GM18526 (cell line): ENCODE results near the gene FCRL2.

Experiments
- POLR2A ChIP-seq: IDR thresholded peaks from 3 replicates; pipeline ENCODE4 v1.6.1; 2011; ENCODE audit not compliant: insufficient read length; ENCODE audit errors: extremely low read depth

The FCRL2 gene

GRCh38 chr1:157773493-157774350 is 3.2 kb downstream of the FCRL2 start:
- no peak for TF ChIP-seq POLR2A

DNA sequence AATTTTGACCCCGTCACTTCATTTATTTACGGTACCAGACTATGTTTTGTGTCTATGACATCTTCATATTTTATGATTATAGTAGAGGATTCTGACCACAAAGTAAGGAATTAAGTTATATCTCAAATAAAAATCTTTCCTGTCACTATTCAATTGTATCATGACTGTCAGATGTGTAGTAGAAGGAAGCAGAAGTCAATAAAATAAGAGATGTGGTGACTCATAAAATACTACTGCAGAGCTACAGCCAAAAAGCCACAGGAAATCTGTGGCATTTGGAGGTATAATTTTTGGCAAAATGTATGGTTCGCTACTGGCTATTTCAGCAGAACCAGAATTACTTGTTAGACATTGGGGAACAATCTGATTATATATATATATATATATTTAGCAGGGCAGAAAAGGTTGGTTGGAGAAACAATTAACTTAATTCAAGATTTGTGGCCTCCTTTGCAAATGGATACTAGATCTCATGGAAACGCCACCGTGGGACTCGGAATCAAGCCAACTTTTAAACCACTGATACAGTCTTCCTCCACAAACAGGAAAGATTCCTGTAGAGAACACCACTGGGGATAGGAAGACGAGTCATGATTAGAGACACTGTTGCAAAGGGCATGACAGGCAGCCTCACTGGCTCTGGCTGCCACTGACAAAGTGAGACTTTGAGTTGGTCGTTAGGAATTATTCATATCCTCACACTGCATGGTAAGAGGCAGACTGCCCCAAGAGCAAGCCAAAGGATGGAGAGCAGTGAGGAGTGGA is 5.1 kb downstream of the FCRL2 start:
- TF ChIP-seq POLR2A, result no peak

GRCh38 chr1:157770442-157771043 is 6.4 kb downstream of the FCRL2 start:
- TF ChIP-seq POLR2A, result no peak

DNA sequence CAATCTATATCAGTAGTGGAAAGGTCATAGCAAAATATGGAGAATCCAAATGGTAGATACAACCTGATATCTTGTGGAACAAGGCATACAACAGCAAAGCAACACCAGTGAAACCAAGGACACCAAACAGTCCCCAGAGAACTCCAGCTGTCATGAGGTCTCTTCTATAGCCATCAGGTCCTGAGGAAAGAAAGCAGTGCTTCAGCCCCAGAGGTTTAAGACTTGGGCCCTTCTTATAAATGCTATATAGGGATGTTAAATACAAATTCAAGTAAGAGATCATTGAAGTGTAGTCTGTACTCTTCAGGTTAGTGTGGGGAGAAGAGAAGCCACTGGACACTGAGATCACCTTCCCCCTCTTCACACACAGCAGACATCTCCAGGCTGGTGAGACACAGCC is 10.1 kb downstream of the FCRL2 start:
- no peak for TF ChIP-seq POLR2A

DNA sequence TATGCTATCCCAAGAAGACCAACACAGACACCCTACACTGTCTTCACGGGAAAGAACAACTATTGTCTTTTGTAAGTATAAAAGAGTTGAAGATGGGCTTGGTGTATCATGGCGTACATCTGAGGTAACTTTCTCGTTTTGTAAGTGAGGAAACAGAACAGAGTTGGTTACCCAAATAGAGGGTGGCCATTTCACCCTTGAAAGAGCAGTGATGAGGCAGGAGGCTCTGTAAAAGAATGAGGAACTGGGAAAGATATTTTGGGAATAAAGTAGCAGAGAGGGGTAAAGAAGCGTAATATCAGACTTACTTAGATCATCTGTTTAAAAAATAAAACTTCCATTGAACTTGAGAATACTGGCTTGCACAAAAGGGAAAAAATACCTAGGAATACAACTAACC is 18.9 kb downstream of the FCRL2 start:
- no peak for TF ChIP-seq POLR2A

DNA sequence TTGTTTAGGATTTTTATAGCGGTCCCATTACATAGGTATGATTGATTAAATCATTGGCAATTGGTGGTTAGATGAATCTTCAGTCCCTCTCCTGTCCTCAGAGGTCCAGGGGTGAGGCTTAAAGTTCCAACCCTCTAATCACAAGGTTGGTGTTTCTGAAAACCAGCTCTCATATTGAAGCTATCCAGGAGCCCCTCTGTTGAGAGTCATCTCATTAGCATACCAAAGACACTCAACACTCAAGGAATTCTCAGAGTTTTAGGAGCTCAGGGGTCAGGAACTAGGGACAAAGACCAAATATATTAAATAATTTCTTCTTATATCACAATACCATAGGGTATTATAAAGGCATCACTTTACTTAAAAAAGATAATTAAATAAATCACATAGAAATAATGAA is 23.3 kb downstream of the FCRL2 start:
- no peak for TF ChIP-seq POLR2A

- no peak for TF ChIP-seq POLR2A
Measured at GRCh38 chr1:157751283-157751682, 25.6 kb downstream of the FCRL2 start.

DNA sequence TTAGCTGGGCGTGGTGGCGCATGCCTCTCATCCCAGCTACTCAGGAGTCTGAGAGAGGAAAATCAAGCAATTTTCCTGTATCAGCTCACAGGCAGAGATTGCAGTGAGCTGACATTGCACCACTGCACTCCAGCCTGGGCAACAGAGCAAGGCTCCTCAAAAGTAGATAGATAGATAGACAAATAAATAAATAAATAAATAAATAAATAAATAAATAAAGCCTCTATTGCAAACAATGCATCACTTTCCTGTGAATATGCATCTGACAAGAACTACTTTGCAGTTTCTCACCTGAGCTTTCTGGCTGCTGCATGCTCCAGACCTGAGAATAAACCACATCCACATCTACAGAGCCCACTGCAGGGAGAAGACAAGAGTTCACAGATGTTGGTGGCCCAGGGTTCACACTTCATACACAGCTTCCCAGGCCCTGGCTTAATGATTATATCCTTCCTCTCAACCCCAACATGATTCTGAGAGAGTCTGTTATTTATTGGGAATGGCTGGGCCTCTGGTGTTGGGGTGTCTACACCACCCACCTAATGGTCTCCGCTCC is 28.6 kb downstream of the FCRL2 start:
- TF ChIP-seq POLR2A, result no peak

GRCh38 chr1:157739229-157739901 is 37.6 kb downstream of the FCRL2 start:
- no peak for TF ChIP-seq POLR2A

DNA sequence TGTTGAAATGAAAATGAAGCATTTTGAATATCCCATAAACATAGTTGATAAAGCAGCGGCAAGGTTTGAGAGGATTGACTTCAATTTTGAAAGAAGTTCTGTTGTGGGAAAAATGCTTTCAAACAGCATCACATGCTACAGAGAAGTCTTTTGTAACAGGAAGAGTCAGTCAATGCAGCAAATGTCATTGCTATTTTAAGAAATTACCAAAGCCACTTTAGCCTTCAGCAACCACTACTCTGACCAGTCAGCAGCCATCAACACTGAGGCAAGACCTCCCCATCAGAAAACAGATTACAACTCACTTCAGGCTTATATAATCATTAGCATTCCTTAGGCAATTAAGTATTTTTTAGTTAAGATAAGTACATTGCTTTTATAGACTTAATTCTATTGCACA is 42.6 kb downstream of the FCRL2 start:
- TF ChIP-seq POLR2A, result no peak

DNA sequence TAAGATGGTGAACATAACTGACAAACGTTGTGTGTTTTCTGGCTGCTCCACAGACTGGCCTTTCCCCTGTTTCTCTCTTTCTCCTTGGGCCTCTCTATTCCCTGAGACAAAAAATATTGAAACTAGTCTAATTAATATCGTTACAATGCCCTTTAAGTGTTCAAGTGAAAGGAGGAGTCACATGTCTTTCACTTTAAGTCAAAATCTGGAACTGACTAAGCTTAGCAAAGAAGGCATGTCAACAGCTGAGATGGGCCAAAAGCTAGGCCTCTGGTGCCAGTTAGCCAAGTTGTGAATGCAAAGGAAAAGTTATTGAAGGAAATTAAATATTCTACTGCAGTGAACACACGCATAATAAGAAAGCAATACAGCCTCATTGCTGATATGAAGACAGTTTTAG is 44.2 kb downstream of the FCRL2 start:
- no peak for TF ChIP-seq POLR2A

GRCh38 chr1:157725221-157725577 is 51.7 kb downstream of the FCRL2 start:
- no peak for TF ChIP-seq POLR2A

GRCh38 chr1:157724537-157725220 is 52.3 kb downstream of the FCRL2 start:
- no peak for TF ChIP-seq POLR2A

- no peak for TF ChIP-seq POLR2A
Measured at GRCh38 chr1:157723157-157723556, 53.8 kb downstream of the FCRL2 start.

- TF ChIP-seq POLR2A, result no peak
Measured at GRCh38 chr1:157721985-157722384, 54.9 kb downstream of the FCRL2 start.

DNA sequence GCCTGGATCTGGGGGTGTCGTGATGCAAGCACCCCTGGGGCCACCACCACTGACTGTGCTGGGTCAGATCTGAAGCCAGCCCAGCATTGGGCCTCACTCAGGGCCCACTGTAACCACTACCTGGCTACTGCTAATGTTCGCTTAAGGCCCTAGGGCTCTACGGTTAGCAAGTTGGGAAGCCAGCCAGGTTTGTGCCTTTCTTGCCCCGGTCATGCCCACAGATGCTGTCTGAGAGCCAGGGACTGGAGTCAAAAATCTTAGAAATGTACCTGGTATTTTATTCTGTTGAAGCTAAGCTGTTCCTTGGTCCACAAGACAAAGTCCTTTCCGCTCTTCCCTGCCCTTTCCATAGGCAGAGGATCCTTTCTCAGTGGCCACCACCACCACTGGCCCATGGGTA is 61.2 kb downstream of the FCRL2 start:
- TF ChIP-seq POLR2A, result no peak
